GM23248 (cell line): Measurements from ENCODE around the gene OR1G1. TPM values are rescaled to one million over a fixed set of nuclear protein-coding genes. Genes with fewer than 3 reads are reported as not detected.
"Not testable (repeated sequence)": the region's sequence is repeated elsewhere in the genome, so short reads cannot be mapped to it uniquely, and the experiment has no call there.

ENCODE experiments used
- DNase-seq: peaks from one replicate; pipeline ENCODE4 v3.0.0-alpha.2; 2015
- H2AFZ ChIP-seq: fragments of 200-600 bp; sonication (generic); 2 replicates; pipeline ENCODE4 v1.6.1; 2016; ENCODE audit warnings: antibody characterized with exemption
- H3F3A ChIP-seq: fragments of 200-600 bp; sonication (generic); 2 replicates; pipeline ENCODE4 v1.6.1; 2016; ENCODE audit warnings: mild to moderate bottlenecking, antibody characterized with exemption, mixed run types; ENCODE audit not compliant: insufficient read depth
- H3K27ac ChIP-seq: fragments of 200-600 bp; sonication (generic); 2 replicates; pipeline ENCODE4 v1.5.1; 2016; ENCODE audit warnings: mild to moderate bottlenecking
- H3K27me3 ChIP-seq: fragments of 200-600 bp; sonication (generic); replicated peaks from 2 replicates; pipeline ENCODE4 v1.6.1; 2016; ENCODE audit warnings: mild to moderate bottlenecking; ENCODE audit not compliant: insufficient read depth
- H3K36me3 ChIP-seq: fragments of 200-600 bp; sonication (generic); 2 replicates; pipeline ENCODE4 v1.6.1; 2016; ENCODE audit warnings: low read depth, mild to moderate bottlenecking
- H3K4me1 ChIP-seq: fragments of 200-600 bp; sonication (generic); 2 replicates; pipeline ENCODE4 v1.6.1; 2016; ENCODE audit warnings: mild to moderate bottlenecking; ENCODE audit not compliant: insufficient read depth
- H3K4me2 ChIP-seq: fragments of 200-600 bp; sonication (generic); one replicate; pipeline ENCODE4 v1.6.1; 2016; ENCODE audit warnings: mild to moderate bottlenecking; ENCODE audit not compliant: unreplicated experiment
- H3K4me3 ChIP-seq: fragments of 200-600 bp; sonication (generic); 2 replicates; pipeline ENCODE4 v1.5.1; 2016; ENCODE audit warnings: mild to moderate bottlenecking
- H3K79me2 ChIP-seq: fragments of 200-600 bp; sonication (generic); 2 replicates; pipeline ENCODE4 v1.6.1; 2016; ENCODE audit warnings: mild to moderate bottlenecking; ENCODE audit not compliant: insufficient read depth
- H3K9ac ChIP-seq: fragments of 200-600 bp; sonication (generic); 2 replicates; pipeline ENCODE4 v1.6.1; 2016; ENCODE audit warnings: mild to moderate bottlenecking
- H3K9me2 ChIP-seq: fragments of 200-600 bp; sonication (generic); 2 replicates; pipeline ENCODE4 v1.6.1; 2016; ENCODE audit warnings: mixed run types, mild to moderate bottlenecking, moderate library complexity; ENCODE audit not compliant: insufficient read depth
- H3K9me3 ChIP-seq: fragments of 200-600 bp; sonication (generic); one replicate; pipeline ENCODE4 v1.6.1; 2017; ENCODE audit warnings: low read depth
- H4K20me1 ChIP-seq: fragments of 200-600 bp; sonication (generic); 2 replicates; pipeline ENCODE4 v1.6.0; 2016; ENCODE audit not compliant: insufficient read depth
- EZH2 ChIP-seq: fragments of 200-600 bp; sonication (generic); IDR thresholded peaks from 2 replicates; pipeline ENCODE4 v1.6.1; 2018; ENCODE audit warnings: antibody characterized with exemption, mild to moderate bottlenecking; ENCODE audit not compliant: insufficient read depth, poor library complexity, severe bottlenecking
- EZH2phosphoT487 ChIP-seq: fragments of 200-600 bp; sonication (generic); IDR thresholded peaks from 2 replicates; pipeline ENCODE4 v1.6.1; 2018; ENCODE audit warnings: antibody characterized with exemption, moderate library complexity, mild to moderate bottlenecking, low read depth; ENCODE audit not compliant: insufficient read depth
- WGBS, 2 experiments: methylation state at CpG; one replicate each; pipeline ENCODE4 v1.1.6; 2015 to 2017; ENCODE audit warnings: low lambda C conversion rate in 2 of 2, low coverage in 1 of 2; ENCODE audit errors: missing lambda C conversion rate in 2 of 2; 5-methylcytosine and 5-hydroxymethylcytosine counted together
- in situ Hi-C: fragments of 300-500 bp; cut with MboI; formaldehyde crosslinking; loops from 2 replicates; pipeline ENCODE4 v1.15.0; 2020
- polyA plus RNA-seq: library from polyadenylated mRNA; unstranded; fragments of >200 nt; fragmentation: Nextera tagmentation; extraction: Ambion mirVana; gene quantifications from 2 replicates; pipeline ENCODE4 v1.2.1, GENCODE V29; 2016
- total RNA-seq: library from RNA; depleted of rRNA; stranded (reverse); fragments of >200 nt; shearing (Covaris generic); gene quantifications from 2 replicates; pipeline ENCODE4 v1.2.3, GENCODE V29; 2014; rRNA removed

Gene OR1G1
- total RNA-seq (not detected in 2 replicates), polyA plus RNA-seq (not detected in 2 replicates)

DNA sequence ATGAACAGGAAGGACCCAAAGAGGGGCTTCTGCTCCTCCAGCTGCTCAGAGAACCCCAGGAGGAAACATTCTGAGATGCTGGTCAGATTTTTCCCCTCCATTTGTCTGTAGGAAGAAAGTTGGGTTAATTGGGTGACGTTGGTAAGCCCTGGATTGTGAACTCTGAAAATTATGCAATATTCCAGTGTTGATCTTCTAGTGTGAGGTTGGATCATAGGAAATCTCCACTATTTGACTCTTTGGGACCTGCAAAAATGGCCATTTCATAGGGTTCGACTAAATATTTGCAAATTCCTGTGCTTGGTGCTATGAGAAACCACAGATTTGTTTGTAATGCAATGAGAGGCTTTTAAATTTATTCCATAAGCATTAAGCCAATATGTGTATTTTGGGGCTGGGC, at the start of gene OR1G1:
TSS of gene OR1G1 (minus strand) at position 101 of the 400 bp plus-strand sequence. CDS start at position 101, 0 bp downstream.
- no peak for DNase-seq
- no peak within 1 kb of the TSS for H3K4me2 ChIP-seq
- no peak within 1 kb of the TSS for H3K27ac ChIP-seq
- H3K36me3 ChIP-seq: no peaks in the 10 kb centered on the region
- in situ Hi-C loops: no loop called here
- TF ChIP-seq EZH2 (no peak), EZH2phosphoT487 (no peak)
- no peak within 1 kb of the TSS for H3K4me3 ChIP-seq
- H3F3A ChIP-seq: no peaks in the 10 kb centered on the region
- no peaks in the 10 kb centered on the region for H3K9me2 ChIP-seq
- whole genome bisulfite sequencing, 2 experiments: 14 to 22% methylated on average over 2 of the region's 2 CpGs
- H2AFZ ChIP-seq: no peak within 1 kb of the TSS
- no peaks in the 10 kb centered on the region for H3K27me3 ChIP-seq
- no peaks in the 10 kb centered on the region for H4K20me1 ChIP-seq
- no peaks in the 10 kb centered on the region for H3K79me2 ChIP-seq
- no peaks in the 10 kb centered on the region for H3K9me3 ChIP-seq
- H3K4me1 ChIP-seq: no peaks in the 10 kb centered on the region
- H3K9ac ChIP-seq: no peak within 1 kb of the TSS

DNA sequence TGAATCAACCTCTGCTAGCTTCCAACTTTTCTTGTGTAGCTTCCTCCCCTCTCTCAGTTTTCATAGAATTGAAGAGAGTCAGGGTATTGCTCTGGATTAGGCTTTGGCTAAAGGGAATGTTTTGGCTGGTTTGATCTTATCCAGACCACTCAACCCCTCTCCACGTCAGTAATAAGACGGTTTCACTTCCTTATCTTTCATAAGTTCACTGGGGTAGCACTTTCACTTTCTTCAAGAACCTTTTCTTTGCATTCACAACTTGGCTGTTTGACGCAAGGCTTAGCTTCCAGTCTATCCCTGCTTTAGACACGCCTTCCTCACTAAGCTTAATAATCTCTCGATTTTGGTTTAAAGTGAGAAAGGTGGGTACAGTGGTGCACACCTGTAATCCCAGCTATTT, 40.2 kb upstream of the OR1G1 start:
- Histone ChIP-seq H3K4me2 (no peak overlapping the region), H4K20me1 (no peaks in the 10 kb centered on the region), H2AFZ (no peak overlapping the region), H3K9ac (no peak overlapping the region), H3K9me2 (no peaks in the 10 kb centered on the region), H3K27me3 (no peaks in the 10 kb centered on the region), H3F3A (no peaks in the 10 kb centered on the region), H3K9me3 (no peaks in the 10 kb centered on the region), H3K27ac (no peak overlapping the region), H3K79me2 (no peaks in the 10 kb centered on the region), H3K36me3 (no peaks in the 10 kb centered on the region), H3K4me1 (no peaks in the 10 kb centered on the region), H3K4me3 (no peak overlapping the region)
- 24 to 32% methylated on average over 5 of the region's 5 CpGs for WGBS, 2 experiments
- in situ Hi-C loops: no loop called here
- no peak for TF ChIP-seq EZH2phosphoT487
- TF ChIP-seq EZH2: no peak
- DNase-seq: no peak

DNA sequence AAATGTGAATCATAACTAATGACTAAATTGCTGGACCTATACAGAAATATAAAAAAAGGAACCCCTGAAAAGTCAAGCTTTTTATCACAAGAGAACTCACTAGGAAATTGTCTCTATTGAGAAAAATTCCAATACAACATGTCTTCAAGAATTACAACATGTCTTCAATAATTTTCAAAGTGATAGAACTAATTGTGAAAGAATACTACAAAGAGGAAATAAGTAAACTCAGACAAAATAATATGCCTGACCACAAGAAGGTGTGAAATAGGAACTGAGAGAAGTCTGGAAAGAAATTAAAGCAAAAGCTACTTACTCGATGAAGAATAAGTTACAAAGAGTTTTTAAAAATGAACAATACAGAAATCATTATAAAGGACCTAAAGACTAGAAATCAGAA, 29.9 kb upstream of the OR1G1 start:
- no peak for DNase-seq
- 11 to 19% methylated on average over 1 of the region's 1 CpG for whole genome bisulfite sequencing, 2 experiments
- H3K9ac ChIP-seq: no peak overlapping the region

DNA sequence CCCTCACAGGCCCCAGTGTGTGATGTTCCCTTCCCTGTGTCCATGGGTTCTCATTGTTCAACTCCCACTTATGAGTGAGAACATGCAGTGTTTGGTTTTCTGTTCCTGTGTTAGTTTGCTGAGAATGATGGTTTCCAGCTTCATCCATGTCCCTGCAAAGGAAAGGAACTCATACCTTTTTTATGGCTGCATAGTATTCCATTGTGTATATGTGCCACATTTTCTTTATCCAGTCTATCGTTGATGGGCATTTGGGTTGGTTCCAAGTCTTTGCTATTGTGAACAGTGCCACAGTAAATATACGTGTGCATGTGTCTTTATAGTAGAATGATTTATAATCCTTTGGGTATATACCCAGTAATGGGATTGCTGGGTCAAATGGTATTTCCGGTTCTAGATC, 10.1 kb upstream of the OR1G1 start:
- H4K20me1 ChIP-seq, H3K9ac ChIP-seq, H3K4me3 ChIP-seq, H3K79me2 ChIP-seq, H3K9me2 ChIP-seq, H3K9me3 ChIP-seq, H3K4me2 ChIP-seq, H2AFZ ChIP-seq, DNase-seq, H3F3A ChIP-seq, H3K4me1 ChIP-seq, H3K27ac ChIP-seq, in situ Hi-C loops, H3K36me3 ChIP-seq, H3K27me3 ChIP-seq: not testable (repeated sequence)
- WGBS, 2 experiments: 27 to 29% methylated on average over 3 of the region's 3 CpGs

More for the DNA sequence above, 29.9 kb upstream of the OR1G1 start:
- Histone ChIP-seq H3K79me2 (no peaks in the 10 kb centered on the region), H3F3A (no peaks in the 10 kb centered on the region), H3K27ac (no peak overlapping the region), H3K4me3 (no peak overlapping the region), H2AFZ (no peak overlapping the region), H3K4me1 (no peaks in the 10 kb centered on the region), H3K9me3 (no peaks in the 10 kb centered on the region), H3K36me3 (no peaks in the 10 kb centered on the region), H3K4me2 (no peak overlapping the region), H3K27me3 (no peaks in the 10 kb centered on the region), H3K9me2 (no peaks in the 10 kb centered on the region), H4K20me1 (no peaks in the 10 kb centered on the region)
- TF ChIP-seq EZH2phosphoT487: no peak
- no peak for TF ChIP-seq EZH2
- in situ Hi-C loops: no loop called here

DNA sequence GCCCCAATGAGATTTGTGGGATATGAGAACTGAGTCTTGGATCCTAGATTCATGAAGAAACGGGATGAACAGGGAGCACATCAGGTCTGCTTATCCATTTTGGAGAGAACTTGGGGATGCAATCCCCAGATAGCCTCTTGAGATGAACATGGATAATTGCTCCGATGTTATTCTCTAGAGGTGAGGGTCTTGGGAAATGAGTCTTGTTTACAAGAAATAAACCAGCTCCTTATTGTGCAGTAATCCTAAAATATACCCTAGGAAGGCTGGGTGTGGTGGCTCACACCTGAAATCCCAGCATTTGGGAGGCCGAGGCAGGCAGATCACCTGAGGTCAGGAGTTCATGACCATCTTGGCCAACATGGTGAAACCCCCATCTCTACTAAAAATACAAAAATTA, 23.0 kb downstream of the OR1G1 start, which contains the start of gene OR1D2:
TSS of gene OR1D2 (minus strand) at position 101 of the 400 bp plus-strand sequence. CDS start 11,426 bp downstream, outside the sequence.
- Histone ChIP-seq H3K79me2 (no peaks in the 10 kb centered on the region), H3K4me2 (no peak within 1 kb of the TSS), H4K20me1 (no peaks in the 10 kb centered on the region), H3K27me3 (no peaks in the 10 kb centered on the region), H3K4me1 (no peaks in the 10 kb centered on the region), H3K27ac (no peak within 1 kb of the TSS), H2AFZ (no peak within 1 kb of the TSS), H3K4me3 (no peak within 1 kb of the TSS), H3F3A (no peaks in the 10 kb centered on the region), H3K9me2 (no peaks in the 10 kb centered on the region), H3K36me3 (no peaks in the 10 kb centered on the region), H3K9ac (no peak within 1 kb of the TSS), H3K9me3 (no peaks in the 10 kb centered on the region)
- 12 to 20% methylated on average over 3 of the region's 3 CpGs for WGBS, 2 experiments
- no peak for DNase-seq
- in situ Hi-C loops: no loop called here
- TF ChIP-seq EZH2 (no peak), EZH2phosphoT487 (no peak)

Other genes with a start within 250 kb of the OR1G1 start
- gene OR1D5, start 63.9 kb downstream of the OR1G1 start, total RNA-seq: not detected in 2 replicates
- gene OR1D5, start 63.9 kb downstream of the OR1G1 start, polyA plus RNA-seq: not detected in 2 replicates
- not detected in 2 replicates for gene OR1D2, start 23.1 kb downstream of the OR1G1 start, total RNA-seq
- gene OR1D2, start 23.1 kb downstream of the OR1G1 start, polyA plus RNA-seq: not detected in 2 replicates
- gene OR1A2, start 70.0 kb upstream of the OR1G1 start, total RNA-seq: not detected in 2 replicates
- not detected in 2 replicates for gene OR1A2, start 70.0 kb upstream of the OR1G1 start, polyA plus RNA-seq
- not detected in 2 replicates for gene OR1A1, start 80.1 kb upstream of the OR1G1 start, total RNA-seq
- not detected in 2 replicates for gene OR1A1, start 80.1 kb upstream of the OR1G1 start, polyA plus RNA-seq
- not detected in 2 replicates for gene OR3A1, start 170.8 kb upstream of the OR1G1 start, total RNA-seq
- gene OR3A1, start 170.8 kb upstream of the OR1G1 start, polyA plus RNA-seq: not detected in 2 replicates